Measurements from ENCODE around the gene FBXL4.
"Not testable (repeated sequence)": the region's sequence is repeated elsewhere in the genome, so short reads cannot be mapped to it uniquely, and the experiment has no call there.

Gene FBXL4

GRCh38 chr6:98932381-98932780 lies 15.4 kb downstream of the FBXL4 start:
- no peak for DNase-seq
- TF ChIP-seq GATA1 (IDR thresholded peaks at IDR 0.05; ENCODE audit: low read depth, low read length), result no peak
- no peak for TF ChIP-seq POLR2A (IDR thresholded peaks at IDR 0.05; ENCODE audit: low read length)

- no peak for DNase-seq
- no peak for TF ChIP-seq GATA1 (IDR thresholded peaks at IDR 0.05; ENCODE audit: low read depth, low read length)
- no peak for TF ChIP-seq POLR2A (IDR thresholded peaks at IDR 0.05; ENCODE audit: low read length)
These were observed 16.1 kb downstream of the FBXL4 start for GRCh38 chr6:98931696-98932095.

- no peak for TF ChIP-seq POLR2A (IDR thresholded peaks at IDR 0.05; ENCODE audit: low read length)
- TF ChIP-seq GATA1 (IDR thresholded peaks at IDR 0.05; ENCODE audit: low read depth, low read length), result no peak
- DNase-seq, result no peak
These were observed 18.2 kb downstream of the FBXL4 start for GRCh38 chr6:98929498-98930060.

- DNase-seq, result no peak
- TF ChIP-seq GATA1 (IDR thresholded peaks at IDR 0.05; ENCODE audit: low read depth, low read length), result no peak
- TF ChIP-seq POLR2A (IDR thresholded peaks at IDR 0.05; ENCODE audit: low read length), result no peak
These were observed 19.1 kb downstream of the FBXL4 start for GRCh38 chr6:98928688-98929087.

- TF ChIP-seq POLR2A (IDR thresholded peaks at IDR 0.05; ENCODE audit: low read length), result no peak
- no peak for TF ChIP-seq GATA1 (IDR thresholded peaks at IDR 0.05; ENCODE audit: low read depth, low read length)
- DNase-seq, result no peak
These were observed 20.2 kb downstream of the FBXL4 start for GRCh38 chr6:98927534-98927933.

- TF ChIP-seq GATA1 (IDR thresholded peaks at IDR 0.05; ENCODE audit: low read depth, low read length) (no peak), POLR2A (IDR thresholded peaks at IDR 0.05; ENCODE audit: low read length) (no peak)
- no peak for DNase-seq
These were observed 21.9 kb downstream of the FBXL4 start for GRCh38 chr6:98925831-98926230.

GRCh38 chr6:98924647-98925046 lies 23.1 kb downstream of the FBXL4 start:
- DNase-seq, result no peak
- TF ChIP-seq POLR2A (IDR thresholded peaks at IDR 0.05; ENCODE audit: low read length), result no peak
- no peak for TF ChIP-seq GATA1 (IDR thresholded peaks at IDR 0.05; ENCODE audit: low read depth, low read length)

GRCh38 chr6:98920904-98921431 lies 26.8 kb downstream of the FBXL4 start:
- no peak for DNase-seq
- TF ChIP-seq GATA1 (IDR thresholded peaks at IDR 0.05; ENCODE audit: low read depth, low read length) (no peak), POLR2A (IDR thresholded peaks at IDR 0.05; ENCODE audit: low read length) (no peak)

- not testable (repeated sequence) for DNase-seq
These were observed 36.8 kb downstream of the FBXL4 start for GRCh38 chr6:98910946-98911345.

GRCh38 chr6:98909236-98909635 lies 38.5 kb downstream of the FBXL4 start:
- TF ChIP-seq POLR2A (IDR thresholded peaks at IDR 0.05; ENCODE audit: low read length) (no peak), GATA1 (IDR thresholded peaks at IDR 0.05; ENCODE audit: low read depth, low read length) (no peak)
- DNase-seq, result no peak

- not testable (repeated sequence) for DNase-seq
These were observed 41.4 kb downstream of the FBXL4 start for GRCh38 chr6:98906342-98906741.

GRCh38 chr6:98905759-98906158 lies 42.0 kb downstream of the FBXL4 start:
- TF ChIP-seq POLR2A (IDR thresholded peaks at IDR 0.05; ENCODE audit: low read length), result no peak
- TF ChIP-seq GATA1 (IDR thresholded peaks at IDR 0.05; ENCODE audit: low read depth, low read length), result no peak
- no peak for DNase-seq

GRCh38 chr6:98904096-98904495 lies 43.6 kb downstream of the FBXL4 start:
- no peak for DNase-seq
- TF ChIP-seq GATA1 (IDR thresholded peaks at IDR 0.05; ENCODE audit: low read depth, low read length) (no peak), POLR2A (IDR thresholded peaks at IDR 0.05; ENCODE audit: low read length) (no peak)

GRCh38 chr6:98900706-98901105 lies 47.0 kb downstream of the FBXL4 start:
- no peak for TF ChIP-seq POLR2A (IDR thresholded peaks at IDR 0.05; ENCODE audit: low read length)
- TF ChIP-seq GATA1 (IDR thresholded peaks at IDR 0.05; ENCODE audit: low read depth, low read length), result no peak
- DNase-seq, result no peak

- DNase-seq, result no peak
- no peak for TF ChIP-seq POLR2A (IDR thresholded peaks at IDR 0.05; ENCODE audit: low read length)
- no peak for TF ChIP-seq GATA1 (IDR thresholded peaks at IDR 0.05; ENCODE audit: low read depth, low read length)
These were observed 52.9 kb downstream of the FBXL4 start for GRCh38 chr6:98894810-98895209.

- no peak for DNase-seq
- TF ChIP-seq POLR2A (IDR thresholded peaks at IDR 0.05; ENCODE audit: low read length) (no peak), GATA1 (IDR thresholded peaks at IDR 0.05; ENCODE audit: low read depth, low read length) (no peak)
These were observed 60.1 kb downstream of the FBXL4 start for GRCh38 chr6:98887650-98888049.

All from erythroblast (primary cell).